Esophagus squamous epithelium (tissue), 5 donors: ENCODE measurements around the gene RASSF1. TPM values are rescaled to one million over a fixed set of nuclear protein-coding genes. Genes with fewer than 3 reads are reported as not detected.
A peak's percentile ranks its signal among the peaks of the same experiment; 100 is the strongest.

ENCODE experiments used
- DNase-seq: peaks from one replicate; lab custom pipeline; 2025; lab: John Stamatoyannopoulos, UW
- H3K27ac ChIP-seq, 4 donors: fragments of 200-600 bp; sonication (generic); one replicate each; pipeline ENCODE4 v1.5.1; 2016 to 2019; ENCODE audit warnings: mild to moderate bottlenecking in 1 of 4
- H3K27me3 ChIP-seq, 4 donors: fragments of 200-600 bp; sonication (generic); 1 replicate in 3 of 4; 2 replicates in 1 of 4; pipeline versions ENCODE4 v1.5.1 to v1.6.0; 2017 to 2021; ENCODE audit warnings: antibody characterized with exemption in 1 of 4
- H3K36me3 ChIP-seq, 3 donors: fragments of 200-600 bp; sonication (generic); one replicate each; pipeline ENCODE4 v1.5.1; 2016 to 2019
- H3K4me1 ChIP-seq, 3 donors: fragments of 200-600 bp; sonication (generic); one replicate each; pipeline ENCODE4 v1.5.1; 2017 to 2019
- H3K4me3 ChIP-seq, 4 donors: fragments of 200-600 bp; sonication (generic); 1 replicate in 3 of 4; 2 replicates in 1 of 4; pipeline ENCODE4 v1.5.1; 2016 to 2019; ENCODE audit warnings: mild to moderate bottlenecking in 2 of 4, moderate library complexity in 1 of 4
- H3K9me3 ChIP-seq, 3 donors: fragments of 200-600 bp; sonication (generic); one replicate each; pipeline ENCODE4 v1.5.1; 2016 to 2019
- POLR2A ChIP-seq, 4 donors: fragments of 450-650 bp; IDR thresholded peaks; one replicate each; pipeline ENCODE4 v1.6.1; 2017; ENCODE audit warnings: antibody characterized with exemption in 4 of 4, mild to moderate bottlenecking in 4 of 4, moderate library complexity in 3 of 4
- WGBS, 2 donors: methylation state at CpG; one replicate each; pipeline ENCODE4 v1.1.5; 2018; 5-methylcytosine and 5-hydroxymethylcytosine counted together
- intact Hi-C: fragments of 100-400 bp; cut with DNase I; formaldehyde crosslinking; loops from one replicate; pipeline ENCODE4 v1.15.0; 2022
- total RNA-seq, 4 donors: library from RNA; depleted of rRNA; stranded (reverse); fragments of >200 nt; gene quantifications; one replicate each; pipeline ENCODE4 v1.1.0, GENCODE V29; 2016
- TF ChIP-seq, protein P1 (sequence below), 6 experiments: fragments of 450-650 bp in 4 of 6; fragments of 200-600 bp in 2 of 6; sonication (generic) in 2 of 6; IDR thresholded peaks; one replicate each; pipeline ENCODE4 v1.5.1; 2016 to 2019; ENCODE audit warnings: antibody characterized with exemption in 6 of 6, mild to moderate bottlenecking in 4 of 6, moderate library complexity in 4 of 6
- donor health status: DM: yes; HTN: yes; CAD: no.

RASSF1 gene
- total RNA-seq, 4 donors from 2014 or later, result 11.9 to 31.7 (median 24.9) TPM

- peaks cover 20 to 70% (median 28%) of the 10 kb centered on the region in 3 donors for H3K36me3 ChIP-seq
These were observed 12.8 kb upstream of the RASSF1 start for GRCh38 chr3:50353245-50354004.

DNA sequence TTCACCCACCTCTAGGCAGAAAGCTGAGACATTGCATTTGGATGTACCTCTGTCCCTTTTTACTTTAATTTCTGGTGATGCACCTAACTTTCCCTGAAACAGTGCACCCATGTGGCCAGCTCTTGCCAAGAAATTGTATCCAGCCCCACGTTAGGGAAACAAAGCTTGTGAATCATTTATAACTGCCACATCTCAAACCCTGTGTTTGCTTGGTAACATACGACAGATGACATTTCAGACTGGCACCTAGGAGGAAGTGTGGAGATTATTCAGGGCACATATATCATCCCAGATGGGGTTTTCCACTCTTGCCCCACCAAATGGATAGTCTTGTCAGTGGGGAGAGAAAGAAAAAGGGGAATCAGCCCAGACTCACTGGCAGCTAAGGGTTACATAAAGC is 12.1 kb upstream of the RASSF1 start:
- intact Hi-C loops, result no loop called here
- H3K27me3 ChIP-seq, result no peaks in the 10 kb centered on the region
- no peak overlapping the region for H3K4me3 ChIP-seq
- no peak for DNase-seq
- TF ChIP-seq POLR2A (IDR thresholded peaks at IDR 0.05), result no peak
- TF ChIP-seq, protein P1, sequence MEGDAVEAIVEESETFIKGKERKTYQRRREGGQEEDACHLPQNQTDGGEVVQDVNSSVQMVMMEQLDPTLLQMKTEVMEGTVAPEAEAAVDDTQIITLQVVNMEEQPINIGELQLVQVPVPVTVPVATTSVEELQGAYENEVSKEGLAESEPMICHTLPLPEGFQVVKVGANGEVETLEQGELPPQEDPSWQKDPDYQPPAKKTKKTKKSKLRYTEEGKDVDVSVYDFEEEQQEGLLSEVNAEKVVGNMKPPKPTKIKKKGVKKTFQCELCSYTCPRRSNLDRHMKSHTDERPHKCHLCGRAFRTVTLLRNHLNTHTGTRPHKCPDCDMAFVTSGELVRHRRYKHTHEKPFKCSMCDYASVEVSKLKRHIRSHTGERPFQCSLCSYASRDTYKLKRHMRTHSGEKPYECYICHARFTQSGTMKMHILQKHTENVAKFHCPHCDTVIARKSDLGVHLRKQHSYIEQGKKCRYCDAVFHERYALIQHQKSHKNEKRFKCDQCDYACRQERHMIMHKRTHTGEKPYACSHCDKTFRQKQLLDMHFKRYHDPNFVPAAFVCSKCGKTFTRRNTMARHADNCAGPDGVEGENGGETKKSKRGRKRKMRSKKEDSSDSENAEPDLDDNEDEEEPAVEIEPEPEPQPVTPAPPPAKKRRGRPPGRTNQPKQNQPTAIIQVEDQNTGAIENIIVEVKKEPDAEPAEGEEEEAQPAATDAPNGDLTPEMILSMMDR (IDR thresholded peaks at IDR 0.05), result no peak
- peaks cover 38 to 92% (median 46%) of the 10 kb centered on the region in 3 donors for H3K4me1 ChIP-seq
- H3K27ac ChIP-seq, result no peak overlapping the region
- 8 to 31% methylated on average over 2 of the region's 2 CpGs for WGBS, 2 donors
- no peaks in the 10 kb centered on the region for H3K9me3 ChIP-seq
- H3K36me3 ChIP-seq, result peaks cover 20 to 70% (median 27%) of the 10 kb centered on the region in 3 donors

More at GRCh38 chr3:50353245-50354004, 12.8 kb upstream of the RASSF1 start:
- DNase-seq, result no peak
- H3K4me1 ChIP-seq, result peaks cover 44 to 92% (median 53%) of the 10 kb centered on the region in 3 donors
- no peaks in the 10 kb centered on the region for H3K9me3 ChIP-seq
- intact Hi-C loops, result no loop called here
- H3K27me3 ChIP-seq, result no peaks in the 10 kb centered on the region
- no peak overlapping the region for H3K27ac ChIP-seq
- no peak for TF ChIP-seq POLR2A (IDR thresholded peaks at IDR 0.05)
- TF ChIP-seq, protein P1 (IDR thresholded peaks at IDR 0.05), result no peak
- H3K4me3 ChIP-seq, result no peak overlapping the region
- 73 to 74% methylated on average over 3 to 7 of the region's 12 CpGs for WGBS, 2 donors

GRCh38 chr3:50351323-50351697 is 10.7 kb upstream of the RASSF1 start:
- TF ChIP-seq POLR2A (IDR thresholded peaks at IDR 0.05), result no peak
- TF ChIP-seq, protein P1 (IDR thresholded peaks at IDR 0.05), result no peak
- intact Hi-C loops, result no loop called here
- Histone ChIP-seq H3K27me3 (no peaks in the 10 kb centered on the region), H3K27ac (peak overlapping the region; percentile 87 to 99 (median 95)), H3K9me3 (no peaks in the 10 kb centered on the region), H3K4me1 (peaks cover 23 to 92% (median 32%) of the 10 kb centered on the region in 3 donors), H3K4me3 (peak overlapping the region; percentile 64 to 97 (median 79)), H3K36me3 (peaks cover 20 to 59% (median 24%) of the 10 kb centered on the region in 3 donors)
- DNase-seq, result no peak
- 28 to 39% methylated on average over 6 to 8 of the region's 11 CpGs for WGBS, 2 donors

DNA sequence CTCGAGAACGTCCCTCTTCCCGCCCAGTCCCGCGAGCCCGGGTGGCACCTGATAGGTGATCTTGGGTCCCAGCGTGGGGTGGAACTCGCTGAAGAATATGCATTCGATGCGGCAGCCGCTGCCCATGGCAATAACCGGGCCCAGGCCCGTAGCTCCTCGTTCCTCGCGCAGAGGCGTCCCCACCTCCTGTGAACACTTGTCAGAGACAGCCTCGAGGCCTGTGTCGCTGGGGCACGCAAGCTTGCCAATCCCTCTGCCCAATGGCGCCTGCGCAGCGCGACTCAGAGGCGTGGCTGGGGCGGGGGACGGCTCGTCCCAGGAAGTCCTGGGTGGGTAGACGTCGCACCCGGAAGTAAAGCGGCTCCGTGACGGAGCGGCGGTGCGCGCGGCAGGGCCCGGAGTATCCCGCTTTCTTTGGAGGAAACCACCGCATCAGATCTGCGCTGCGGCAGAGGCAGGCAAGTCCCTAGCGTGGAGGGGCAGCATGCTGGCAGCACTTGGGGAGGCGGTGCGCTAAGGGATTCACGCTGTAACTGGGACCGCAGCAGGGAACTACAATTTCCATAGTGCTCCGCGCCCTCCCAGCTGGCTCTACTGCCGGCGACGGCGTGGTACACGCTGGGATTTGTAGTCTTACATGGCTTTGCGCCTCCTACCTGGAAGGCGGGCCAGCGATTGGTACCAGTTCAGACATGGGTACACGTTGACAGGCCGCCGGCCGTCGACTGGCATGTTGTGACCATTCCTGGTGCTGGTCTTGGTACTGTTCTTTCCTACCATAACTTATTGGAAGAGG is 10.1 kb upstream of the RASSF1 start, which contains the start of the genes CYB561D2 and NPRL2:
Gene CYB561D2, plus strand, starts transcription at position 336 of the 796 bp plus-strand sequence. CDS start 572 bp downstream, outside the sequence.
Gene NPRL2, minus strand, starts transcription at position 249 of the 796 bp plus-strand sequence. Its CDS starts 123 bp downstream, at position 126.
- peak in 3 of 4 donors; percentile 4 to 89 (median 88) for TF ChIP-seq POLR2A (IDR thresholded peaks at IDR 0.05)
- TF ChIP-seq, protein P1 (IDR thresholded peaks at IDR 0.05), result peak in 1 of 6 experiments; percentile 2
- peaks cover 21 to 92% (median 29%) of the 10 kb centered on the region in 3 donors for H3K4me1 ChIP-seq
- peak within 1 kb of the TSS; percentile 64 to 97 (median 79) for H3K4me3 ChIP-seq
- WGBS, 2 donors, result 0% methylated on average over 3 to 14 of the region's 64 CpGs
- intact Hi-C loops, result no loop called here
- peaks cover 20 to 54% (median 24%) of the 10 kb centered on the region in 3 donors for H3K36me3 ChIP-seq
- no peaks in the 10 kb centered on the region for H3K27me3 ChIP-seq
- peak; percentile 83 for DNase-seq
- no peaks in the 10 kb centered on the region for H3K9me3 ChIP-seq
- H3K27ac ChIP-seq, result peak within 1 kb of the TSS; percentile 87 to 99 (median 95)
